ENCODE data around the gene ADRA1B.

Gene ADRA1B

DNA sequence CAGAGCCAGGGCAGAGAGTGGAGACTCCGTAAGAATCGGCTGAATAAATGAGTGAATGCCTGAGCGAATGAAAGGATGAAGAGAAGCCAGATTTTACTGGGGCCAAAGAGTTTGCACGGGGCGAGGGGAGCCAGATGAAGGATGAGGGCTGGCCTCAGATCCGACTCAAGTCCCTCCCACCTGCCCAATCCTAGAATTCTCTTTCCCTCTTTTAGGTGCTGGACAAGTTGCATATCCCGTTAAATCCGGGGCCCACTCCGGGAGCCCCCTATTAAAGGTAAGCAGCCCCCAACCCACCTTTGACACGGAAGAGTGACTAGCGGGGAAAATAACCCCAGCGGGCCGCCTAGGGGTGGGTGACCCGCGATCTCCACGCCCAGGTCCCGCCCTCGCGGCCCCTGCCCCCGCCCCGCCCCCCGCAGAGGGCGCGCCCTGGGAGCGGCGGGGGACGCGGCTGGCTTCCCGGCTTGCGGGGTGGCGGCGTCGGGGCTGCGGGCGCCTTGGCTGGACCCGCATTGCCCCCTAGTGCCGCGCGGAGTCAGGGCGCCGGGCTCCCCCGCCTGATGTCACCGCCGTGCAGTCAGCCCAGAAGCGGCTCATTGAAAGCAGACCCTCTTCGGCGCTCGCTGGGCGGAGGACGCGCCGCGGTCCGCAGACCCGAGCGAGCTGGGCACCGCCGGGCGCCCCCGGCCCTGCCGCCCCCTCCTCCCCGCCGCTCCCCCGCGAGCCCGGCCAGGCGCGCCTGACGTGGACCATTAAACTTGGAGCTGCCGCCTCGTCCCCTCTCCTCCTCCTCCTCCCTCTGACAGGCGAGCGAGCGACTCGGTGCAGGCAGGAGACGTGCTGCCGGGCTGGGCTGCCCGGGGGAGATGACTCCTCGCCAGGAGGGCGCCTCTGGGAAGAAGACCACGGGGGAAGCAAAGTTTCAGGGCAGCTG lies at the start of gene ADRA1B:
Gene ADRA1B (plus strand): TSS at position 579 of the 937 bp plus-strand sequence. CDS start 424 bp downstream, outside the sequence.
- peak; percentile 16 for DNase-seq

DNA sequence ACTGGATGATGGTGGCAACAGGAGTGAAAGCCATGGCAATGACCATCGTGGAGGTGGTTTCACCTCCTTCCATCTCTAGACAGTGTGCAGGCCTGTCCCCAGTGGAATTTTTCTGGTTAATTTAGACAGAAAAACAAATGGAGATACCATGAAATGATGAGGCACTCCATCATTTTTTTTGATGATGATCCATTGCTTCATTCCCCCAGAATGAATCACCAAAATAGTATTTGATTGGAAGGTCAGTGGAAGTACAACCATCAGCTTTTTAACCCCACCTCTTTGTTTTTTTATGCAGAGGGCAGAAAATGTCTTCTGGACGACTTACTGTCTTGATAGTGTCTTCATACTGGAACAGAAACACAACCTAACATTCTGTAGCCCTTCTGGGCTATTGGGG lies 42.6 kb upstream of the ADRA1B start:
- DNase-seq = no peak

- no peak for DNase-seq
Observed at GRCh38 chr5:159874263-159874662, 42.0 kb upstream of the ADRA1B start.

GRCh38 chr5:159877016-159877415 lies 39.3 kb upstream of the ADRA1B start:
- DNase-seq = no peak

DNA sequence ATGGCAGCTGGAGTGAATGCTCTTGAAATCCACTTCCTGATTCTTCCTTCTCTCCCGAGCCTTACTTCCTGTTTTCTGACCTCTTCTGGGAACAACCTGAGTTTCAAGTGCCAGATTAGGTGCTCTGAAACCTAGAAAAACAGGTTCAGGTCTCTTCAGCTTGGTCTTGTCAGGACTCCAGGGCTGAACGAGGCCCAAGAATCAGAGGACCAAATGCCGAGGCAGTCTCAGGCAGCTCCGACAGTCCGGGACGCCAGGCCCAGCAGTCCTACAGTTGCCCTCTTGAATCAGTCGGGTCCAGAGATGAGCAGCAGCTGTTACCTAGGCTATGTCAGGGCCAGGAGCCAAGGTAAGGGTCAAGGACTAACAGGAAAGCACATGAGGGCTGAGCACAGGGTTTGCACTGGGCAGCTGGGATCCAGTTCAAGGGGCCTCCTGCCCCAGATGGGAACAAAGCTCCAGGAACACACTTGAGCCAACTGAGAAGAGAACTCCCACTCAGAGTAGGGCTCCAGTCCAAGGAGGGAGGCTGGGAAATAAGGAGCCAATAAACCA lies 38.3 kb upstream of the ADRA1B start:
- no peak for DNase-seq

- peak; percentile 45 for DNase-seq
Observed at GRCh38 chr5:159878988-159879471, 37.3 kb upstream of the ADRA1B start.

DNA sequence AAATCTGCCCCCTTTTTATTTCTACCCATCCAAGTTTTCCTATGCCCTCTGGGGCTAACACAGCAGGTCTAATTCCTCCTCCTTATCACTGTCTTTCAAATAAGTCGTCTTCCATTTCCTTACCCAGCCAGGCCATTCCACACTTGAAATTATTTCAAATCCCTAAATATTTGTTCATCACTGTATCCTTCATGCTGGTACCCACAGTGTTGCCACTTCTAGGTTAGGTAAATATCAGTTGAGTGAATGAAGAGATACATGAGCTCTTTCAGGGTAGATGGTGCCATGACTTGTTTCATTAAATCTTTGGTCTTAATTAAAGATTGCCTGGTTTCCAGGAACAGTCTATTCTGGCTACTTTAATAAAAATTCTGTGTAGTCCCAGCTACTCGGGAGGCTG lies 35.6 kb upstream of the ADRA1B start:
- no peak for DNase-seq

- no peak for DNase-seq
Observed at GRCh38 chr5:159881967-159882366, 34.3 kb upstream of the ADRA1B start.

- no peak for DNase-seq
Observed at GRCh38 chr5:159883522-159883950, 32.7 kb upstream of the ADRA1B start.

- DNase-seq = no peak
Observed at GRCh38 chr5:159884917-159885620, 31.2 kb upstream of the ADRA1B start.

DNA sequence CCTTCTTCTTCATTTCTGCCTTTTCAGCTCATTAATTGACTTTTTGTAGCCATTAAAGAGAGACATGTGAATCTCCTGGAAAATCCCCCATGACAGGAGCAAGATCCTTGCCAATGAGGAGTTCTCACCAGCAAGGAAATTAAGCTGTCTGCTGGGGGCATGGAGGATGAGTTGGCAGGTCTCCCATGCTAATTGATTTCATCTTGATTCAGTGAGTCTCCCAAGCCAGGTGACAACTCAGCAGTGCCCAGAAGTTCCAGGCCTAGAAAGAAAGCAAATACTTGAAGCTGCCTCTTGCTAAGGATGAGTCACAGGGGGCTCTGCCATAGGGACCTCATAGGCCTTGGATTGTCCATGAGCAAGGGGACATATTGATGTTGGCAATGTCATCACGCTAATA lies 30.0 kb upstream of the ADRA1B start:
- no peak for DNase-seq

DNA sequence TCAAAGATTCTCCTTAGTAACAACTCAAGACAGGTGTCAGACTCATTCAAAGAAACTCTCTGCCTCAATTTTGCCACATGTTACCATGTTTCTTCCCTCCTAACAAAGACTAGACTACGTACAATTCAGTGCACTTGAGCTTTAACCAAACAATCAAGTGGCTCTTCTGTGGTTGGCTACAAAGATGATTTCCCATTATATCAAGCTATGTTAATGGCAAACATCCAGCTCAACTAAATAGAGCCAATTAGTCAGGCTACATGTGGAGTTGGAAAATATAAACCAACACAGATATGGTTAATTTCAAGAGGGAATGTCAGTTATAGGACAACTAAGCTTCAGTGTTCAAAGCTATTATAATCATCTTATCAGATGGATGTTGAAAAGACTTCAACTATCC lies 29.2 kb upstream of the ADRA1B start:
- DNase-seq = no peak

- DNase-seq = no peak
Observed at GRCh38 chr5:159888860-159889259, 27.4 kb upstream of the ADRA1B start.

DNA sequence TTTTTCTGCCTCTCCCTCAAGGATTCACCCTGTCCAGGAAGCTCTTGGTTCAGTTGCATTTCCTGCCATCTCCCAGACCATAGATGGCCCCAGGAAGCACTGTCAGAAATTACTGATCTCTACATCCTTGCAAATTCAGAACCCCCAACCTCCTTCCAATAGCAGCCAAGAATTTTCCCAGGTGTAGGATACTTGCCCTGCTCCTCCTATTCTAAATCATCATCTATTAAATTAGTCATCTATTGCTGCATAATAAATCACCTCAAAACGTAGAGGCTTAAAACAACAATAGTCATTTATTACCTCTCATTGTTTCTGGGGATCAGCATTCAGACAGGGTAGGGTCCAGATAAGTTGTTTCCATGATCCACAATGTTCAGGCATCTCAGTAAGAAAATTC lies 26.1 kb upstream of the ADRA1B start:
- DNase-seq = no peak

- DNase-seq = no peak
Observed at GRCh38 chr5:159891371-159891770, 24.9 kb upstream of the ADRA1B start.

DNA sequence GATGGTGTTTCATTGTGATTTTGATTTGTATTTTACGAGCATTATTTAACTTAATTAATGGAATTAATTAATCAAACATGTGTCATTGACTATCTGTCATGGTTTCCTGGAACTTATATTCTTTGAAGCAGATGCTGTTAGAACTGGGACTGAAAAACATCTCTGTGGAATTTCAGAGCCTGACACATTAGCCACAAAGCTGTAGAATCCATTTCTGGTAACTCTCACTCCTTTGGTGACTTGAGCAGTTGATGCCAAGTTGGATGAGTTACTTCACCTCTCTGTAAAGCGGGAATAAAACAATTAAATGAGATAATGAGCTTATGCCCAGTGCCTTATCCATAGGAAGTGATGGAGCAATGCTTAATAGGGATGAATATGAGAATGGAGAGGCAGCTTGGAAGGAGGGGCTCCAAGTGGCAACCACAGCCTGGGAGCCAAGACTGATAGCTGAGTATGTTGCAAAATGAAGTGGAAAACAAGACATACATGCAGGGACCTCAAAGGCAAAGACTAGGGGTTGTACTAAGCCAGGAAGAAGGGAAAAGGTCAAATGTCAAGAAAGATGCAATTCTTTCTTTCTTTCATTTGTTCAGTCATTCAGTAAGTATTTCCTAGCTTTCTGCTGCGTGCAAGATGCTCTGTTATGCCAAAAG lies 23.1 kb upstream of the ADRA1B start:
- no peak for DNase-seq

- DNase-seq = no peak
Observed at GRCh38 chr5:159894149-159894720, 22.0 kb upstream of the ADRA1B start.

DNA sequence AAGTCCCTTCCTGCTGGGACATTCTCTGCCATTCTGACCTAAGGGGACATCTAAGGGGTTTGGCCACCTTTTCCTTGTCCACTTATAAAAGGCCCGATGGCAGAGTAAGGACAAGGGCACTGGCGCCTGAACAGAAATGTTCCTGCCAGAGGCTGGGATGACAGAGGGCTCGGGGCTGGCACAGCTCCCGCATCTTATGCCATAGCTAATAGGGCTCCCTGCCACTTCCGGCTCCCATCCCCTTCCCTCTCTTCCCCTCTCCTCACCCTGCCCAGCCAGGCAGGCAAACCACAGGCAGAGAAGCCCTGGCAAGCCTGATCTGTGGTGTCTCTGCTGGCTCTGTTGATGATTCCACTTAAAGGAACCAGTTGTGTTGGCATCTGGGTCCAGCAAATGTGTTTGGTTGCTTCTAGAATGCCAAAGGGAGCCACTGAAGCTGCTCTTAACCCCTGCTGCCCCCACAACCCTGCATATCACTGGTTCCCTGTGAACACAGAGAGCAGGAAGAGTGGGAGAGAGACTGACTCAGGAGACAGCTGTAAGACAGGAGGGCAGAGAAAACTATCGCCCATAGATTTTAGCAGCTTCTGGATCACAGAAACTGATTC lies 18.4 kb upstream of the ADRA1B start:
- DNase-seq = no peak

DNA sequence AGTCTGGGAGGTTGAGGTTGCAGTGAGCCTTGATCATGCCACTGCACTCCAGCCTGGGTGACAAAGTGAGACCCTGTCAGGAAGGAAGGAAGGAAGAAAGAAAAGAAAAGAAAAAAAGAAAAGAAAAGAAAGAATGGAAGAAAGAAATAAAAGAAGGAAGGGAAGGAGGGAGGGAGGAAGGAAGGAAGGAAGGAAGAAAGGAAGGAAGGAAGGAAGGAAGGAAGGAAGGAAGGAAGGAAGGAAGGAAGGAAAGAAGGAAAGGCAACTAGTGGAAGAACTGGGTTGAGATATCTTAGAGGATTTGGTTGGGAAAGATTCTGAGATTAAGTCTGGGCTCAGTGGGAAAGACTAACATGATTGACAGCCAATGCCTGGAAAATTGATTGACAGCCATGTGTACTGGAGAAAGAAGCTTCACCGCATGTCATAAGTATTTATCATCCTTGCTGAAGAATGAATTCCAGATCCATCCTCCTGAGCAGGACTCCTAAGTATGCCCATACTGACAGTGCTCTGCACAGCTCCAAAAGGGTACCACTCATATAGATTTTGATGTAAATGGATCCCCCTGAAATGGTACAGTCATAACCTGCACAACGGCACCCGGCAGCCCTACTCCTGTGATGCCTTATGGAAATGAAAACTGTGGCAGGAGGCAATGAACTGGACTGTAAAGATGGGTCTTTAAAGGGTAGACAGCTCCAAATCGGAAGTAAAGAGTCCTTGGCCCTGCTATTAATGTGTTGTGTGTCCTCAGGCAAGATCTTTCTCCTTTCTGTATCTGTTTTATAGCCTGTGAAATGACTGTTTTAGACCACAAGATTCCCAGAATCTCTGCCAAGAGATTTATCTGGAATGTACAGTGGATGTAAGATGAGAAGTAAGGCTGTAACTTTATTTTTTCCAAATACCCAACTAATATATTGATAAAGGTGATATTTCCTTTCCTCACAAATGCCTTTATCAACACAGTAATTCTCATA lies 16.9 kb upstream of the ADRA1B start:
- DNase-seq = no peak

- DNase-seq = no peak
Observed at GRCh38 chr5:159901308-159901707, 15.0 kb upstream of the ADRA1B start.

GRCh38 chr5:159901772-159902171 lies 14.5 kb upstream of the ADRA1B start:
- no peak for DNase-seq

All from OCI-M1 (cell line).